Activated CD4-positive, alpha-beta T cell treated with anti-CD3 and anti-CD28 coated beads for 36 hours (primary cell): ENCODE measurements around the gene FYB1. TPM values are rescaled to one million over a fixed set of nuclear protein-coding genes. Genes with fewer than 3 reads are reported as not detected.
"Not testable (repeated sequence)": the region's sequence is repeated elsewhere in the genome, so short reads cannot be mapped to it uniquely, and the experiment has no call there.

Source experiments
- ATAC-seq: fragments of 200-7000 bp; cut with Tn5 transposase; one replicate; pipeline ENCODE4 v1.10.0; 2021; ENCODE audit warnings: mild to moderate bottlenecking, moderate library complexity
- CTCF ChIA-PET: fragments of 350-600 bp; sonication (Branson Sonifier 250); formaldehyde crosslinking; loops from one replicate; lab custom pipeline; 2021; ENCODE audit warnings: antibody characterized with exemption; lab: Charles Lee
- POLR2A ChIA-PET: fragments of 350-600 bp; sonication (Branson Sonifier 250); formaldehyde crosslinking; loops from one replicate; lab custom pipeline; 2021; ENCODE audit warnings: antibody characterized with exemption, inconsistent platforms; lab: Charles Lee
- DNase-seq: peaks from one replicate; pipeline ENCODE4 v3.0.0-alpha.2; 2020
- H3K27ac Mint-ChIP-seq: one replicate; pipeline ENCODE4 v1.8.0; 2021; ENCODE audit warnings: mixed read lengths
- H3K27me3 Mint-ChIP-seq: one replicate; pipeline ENCODE4 v1.8.0; 2021; ENCODE audit warnings: mixed read lengths
- H3K36me3 Mint-ChIP-seq: one replicate; pipeline ENCODE4 v1.8.0; 2021; ENCODE audit warnings: low read depth, mixed read lengths
- H3K4me1 Mint-ChIP-seq: one replicate; pipeline ENCODE4 v1.8.0; 2021; ENCODE audit warnings: mixed read lengths
- H3K4me3 Mint-ChIP-seq: one replicate; pipeline ENCODE4 v1.8.0; 2021; ENCODE audit warnings: mild to moderate bottlenecking, moderate library complexity, mixed read lengths
- H3K9me3 Mint-ChIP-seq: one replicate; pipeline ENCODE4 v1.8.0; 2021; ENCODE audit warnings: low read depth, mixed read lengths
- intact Hi-C, 2 experiments: fragments of 100-400 bp; cut with DNase I in 1 of 2; cut with micrococcal nuclease in 1 of 2; formaldehyde crosslinking; loops; one replicate each; pipeline versions ENCODE4 v1.14.2 to v1.15.1; 2022 to 2024; cut with DNase I, micrococcal nuclease
- total RNA-seq, 2 experiments: library from RNA; stranded (reverse); gene quantifications; one replicate each; pipeline ENCODE4 v1.2.3, GENCODE V29; 2021

The FYB1 gene
- total RNA-seq, 2 experiments from 2014 or later = 109 to 171 TPM

DNA sequence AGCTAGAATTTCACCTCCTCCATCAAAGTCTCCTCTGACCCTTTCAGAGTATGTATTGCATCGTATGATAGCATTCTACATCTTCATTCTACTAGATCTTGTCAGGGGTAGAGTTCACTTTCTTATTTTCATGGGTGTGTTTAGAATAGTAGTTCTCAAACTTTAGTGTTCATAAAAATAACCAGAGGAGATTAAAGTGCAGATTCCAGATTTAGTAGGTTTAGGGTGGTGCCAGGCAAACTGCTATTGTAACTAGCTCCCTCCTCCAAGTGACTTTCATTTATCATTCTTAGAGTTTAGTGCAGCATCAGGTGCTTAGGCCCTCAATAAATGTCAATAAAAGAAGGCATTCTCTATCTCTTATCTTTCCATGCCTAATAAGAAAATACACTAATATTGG is 7.2 kb upstream of the FYB1 start:
- Mint-ChIP-seq H3K4me3 (peak overlapping the region; percentile 16), H3K27me3 (no peaks in the 10 kb centered on the region), H3K27ac (peak overlapping the region; percentile 74), H3K4me1 (peaks cover 34% of the 10 kb centered on the region), H3K9me3 (no peaks in the 10 kb centered on the region), H3K36me3 (no peaks in the 10 kb centered on the region)
- no peak for DNase-seq
- intact Hi-C loops = no loop called here
- POLR2A ChIA-PET = interaction anchor here (1.1 kb wide), 1 partner anchor 9 kb away, joined by 3 read pairs; no protein-coding TSS in a partner anchor
- no peak for ATAC-seq
- CTCF ChIA-PET = interaction anchor here (0.6 to 2.4 kb wide), 4 partner anchors 9 to 108 kb away, joined by 3 to 30 read pairs (median 3); no protein-coding TSS in a partner anchor

DNA sequence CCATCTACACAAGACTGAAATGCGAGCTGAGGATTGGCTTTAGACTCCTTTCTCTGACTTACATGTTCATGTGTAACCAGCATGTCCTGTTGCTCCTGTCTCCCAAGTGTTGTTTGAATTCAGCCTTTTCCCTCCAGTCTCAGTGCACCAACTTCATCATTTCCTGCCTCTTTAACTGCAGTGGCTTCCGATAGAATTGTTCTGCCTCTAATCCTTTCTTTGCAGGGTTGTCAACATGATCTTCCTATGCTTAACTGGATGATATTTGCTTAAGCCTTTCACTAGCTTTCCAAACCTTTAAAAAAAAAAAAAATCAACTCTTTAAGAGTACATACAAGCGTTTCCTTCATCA is 6.7 kb upstream of the FYB1 start:
- CTCF ChIA-PET = interaction anchor here (0.6 to 2.4 kb wide), 3 partner anchors 8 to 57 kb away, joined by 3 to 30 read pairs (median 3); no protein-coding TSS in a partner anchor
- H3K27me3 Mint-ChIP-seq = no peaks in the 10 kb centered on the region
- peak overlapping the region; percentile 74 for H3K27ac Mint-ChIP-seq
- peaks cover 34% of the 10 kb centered on the region for H3K4me1 Mint-ChIP-seq
- DNase-seq = no peak
- peak overlapping the region; percentile 16 for H3K4me3 Mint-ChIP-seq
- intact Hi-C loops = no loop called here
- no peaks in the 10 kb centered on the region for H3K36me3 Mint-ChIP-seq
- no peaks in the 10 kb centered on the region for H3K9me3 Mint-ChIP-seq
- no peak for ATAC-seq
- POLR2A ChIA-PET = no interaction called here

- DNase-seq (no peak), ATAC-seq (no peak)
- Mint-ChIP-seq H3K4me3 (peak overlapping the region; percentile 16), H3K27me3 (no peaks in the 10 kb centered on the region), H3K9me3 (no peaks in the 10 kb centered on the region), H3K36me3 (no peaks in the 10 kb centered on the region), H3K27ac (peak overlapping the region; percentile 74), H3K4me1 (peaks cover 39% of the 10 kb centered on the region)
- intact Hi-C loops = no loop called here
- POLR2A ChIA-PET = no interaction called here
- CTCF ChIA-PET = interaction anchor here (0.9 to 2.4 kb wide), 3 partner anchors 8 to 57 kb away, joined by 3 to 30 read pairs (median 9); no protein-coding TSS in a partner anchor
Measured at GRCh38 chr5:39225405-39226099, 6.2 kb upstream of the FYB1 start.

DNA sequence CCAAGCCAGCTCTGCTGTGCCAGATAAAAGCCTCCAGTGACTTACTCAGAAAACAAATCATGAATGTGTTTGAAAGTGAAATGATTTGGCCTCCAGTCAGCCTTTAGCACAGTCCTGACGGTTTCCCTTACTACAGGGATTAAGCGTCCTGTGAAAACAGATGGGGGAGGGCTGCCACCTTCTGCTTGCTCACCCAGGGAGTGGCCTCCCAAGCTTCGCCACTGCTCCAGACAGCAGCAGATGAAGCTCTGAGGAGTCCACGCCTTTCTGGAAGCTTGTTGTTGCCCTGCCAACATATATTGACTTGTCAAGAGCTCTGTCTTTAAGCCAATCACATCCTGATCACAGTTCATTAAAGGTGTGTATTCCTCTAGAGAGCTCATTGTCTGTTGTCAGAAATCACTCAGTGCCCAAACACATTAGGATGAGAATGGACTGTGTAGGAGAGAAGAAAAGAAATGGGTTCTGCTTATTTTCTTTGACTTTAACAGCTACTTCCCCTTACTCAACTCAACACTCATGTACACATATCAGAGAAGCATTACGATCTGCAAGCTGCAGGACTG is 4.9 kb upstream of the FYB1 start:
- Mint-ChIP-seq H3K36me3 (no peaks in the 10 kb centered on the region), H3K4me3 (no peak overlapping the region), H3K4me1 (peaks cover 52% of the 10 kb centered on the region), H3K27ac (no peak overlapping the region), H3K9me3 (no peaks in the 10 kb centered on the region), H3K27me3 (no peaks in the 10 kb centered on the region)
- ATAC-seq (peak; percentile 72), DNase-seq (peak; percentile 50)
- ChIA-PET POLR2A (no interaction called here), CTCF (interaction anchor here (0.6 to 1.9 kb wide), 5 partner anchors 8 to 324 kb away, joined by 3 to 9 read pairs (median 5); no protein-coding TSS in a partner anchor)
- intact Hi-C loops = no loop called here

- Mint-ChIP-seq H3K27me3 (no peaks in the 10 kb centered on the region), H3K4me3 (no peak overlapping the region), H3K9me3 (no peaks in the 10 kb centered on the region), H3K4me1 (peaks cover 58% of the 10 kb centered on the region), H3K36me3 (no peaks in the 10 kb centered on the region), H3K27ac (no peak overlapping the region)
- no peak for DNase-seq
- ATAC-seq = no peak
- CTCF ChIA-PET = interaction anchor here (0.9 to 8.1 kb wide), 5 partner anchors 7 to 155 kb away, joined by 3 to 104 read pairs (median 9); no protein-coding TSS in a partner anchor
- intact Hi-C loops = no loop called here
- POLR2A ChIA-PET = no interaction called here
Measured at GRCh38 chr5:39223565-39224156, 4.3 kb upstream of the FYB1 start.

GRCh38 chr5:39221671-39222070 is 2.3 kb upstream of the FYB1 start:
- H3K27ac Mint-ChIP-seq, H3K27me3 Mint-ChIP-seq, DNase-seq, H3K4me3 Mint-ChIP-seq, H3K36me3 Mint-ChIP-seq, ATAC-seq, H3K9me3 Mint-ChIP-seq, POLR2A ChIA-PET: not testable (repeated sequence)
- peaks cover 74% of the 10 kb centered on the region for H3K4me1 Mint-ChIP-seq
- CTCF ChIA-PET = interaction anchor here (0.7 to 8.1 kb wide), 8 partner anchors 10 to 154 kb away, joined by 3 to 104 read pairs (median 3); no protein-coding TSS in a partner anchor
- intact Hi-C loops = loop anchor here in 1 of 2 experiments (1.0 kb wide), 1 partner anchor 35 kb away; no protein-coding TSS in a partner anchor

GRCh38 chr5:39220280-39221030 is 1.1 kb upstream of the FYB1 start:
- Mint-ChIP-seq H3K4me3 (no peak overlapping the region), H3K27ac (peak overlapping the region; percentile 60), H3K27me3 (no peaks in the 10 kb centered on the region), H3K36me3 (no peaks in the 10 kb centered on the region), H3K4me1 (peaks cover 73% of the 10 kb centered on the region), H3K9me3 (no peaks in the 10 kb centered on the region)
- ATAC-seq (no peak), DNase-seq (no peak)
- CTCF ChIA-PET = interaction anchor here (0.7 to 8.1 kb wide), 8 partner anchors 11 to 155 kb away, joined by 3 to 165 read pairs (median 4); no protein-coding TSS in a partner anchor
- intact Hi-C loops = loop anchor here in 1 of 2 experiments (1.0 kb wide), 1 partner anchor 36 kb away; no protein-coding TSS in a partner anchor
- POLR2A ChIA-PET = no interaction called here

DNA sequence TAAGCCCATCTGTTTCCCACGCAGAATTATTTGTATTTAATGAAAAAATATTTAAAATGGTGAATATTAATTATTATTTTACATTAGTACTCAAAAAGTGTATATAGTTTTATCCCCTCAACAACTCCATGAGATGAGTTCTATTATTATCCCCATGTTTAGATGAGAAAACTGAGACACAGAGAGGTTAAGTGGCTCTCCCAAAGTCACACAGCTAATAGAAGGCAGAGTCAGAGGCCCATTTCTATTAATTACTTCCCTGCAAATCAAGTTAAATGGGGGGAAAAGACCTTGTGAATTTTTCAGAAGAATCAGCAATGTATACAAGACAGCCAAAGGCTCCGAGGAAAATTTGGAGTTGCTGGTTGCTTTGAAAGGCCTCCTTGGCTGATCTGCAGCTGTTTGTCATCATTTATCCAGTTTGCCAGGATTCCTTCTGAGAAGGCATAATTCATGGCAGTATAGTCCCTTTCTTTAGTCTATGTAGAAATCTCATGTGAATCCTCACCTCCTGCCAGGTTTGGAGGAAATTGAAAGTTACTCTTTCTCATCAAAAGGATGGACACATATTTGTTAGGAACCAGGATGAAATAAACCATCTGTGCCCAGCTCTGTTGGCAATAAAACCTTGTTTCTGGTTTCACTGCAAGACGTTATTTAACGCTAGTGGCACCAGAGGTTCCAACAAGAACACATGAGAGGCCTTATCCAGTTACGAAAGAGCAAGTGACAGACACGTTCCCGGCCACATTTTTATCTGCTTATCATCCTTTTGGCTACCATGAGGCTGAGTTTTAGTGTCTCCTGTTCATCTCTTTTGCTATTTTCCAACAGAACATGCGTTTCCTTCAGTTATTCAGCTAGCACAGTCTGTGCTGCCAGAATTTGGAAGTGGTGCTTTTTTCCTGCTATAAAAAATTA is 621 bp downstream of the FYB1 start:
- Mint-ChIP-seq H3K4me1 (peaks cover 79% of the 10 kb centered on the region), H3K9me3 (no peaks in the 10 kb centered on the region), H3K36me3 (no peaks in the 10 kb centered on the region), H3K4me3 (peak overlapping the region; percentile 77), H3K27me3 (no peaks in the 10 kb centered on the region), H3K27ac (peak overlapping the region; percentile 97)
- POLR2A ChIA-PET = interaction anchor here (0.6 to 2.3 kb wide), 4 partner anchors 8 to 64 kb away, joined by 3 to 18 read pairs (median 4); no protein-coding TSS in a partner anchor
- CTCF ChIA-PET = interaction anchor here (0.6 to 8.1 kb wide), 41 partner anchors 8 to 329 kb away, joined by 3 to 165 read pairs (median 7); no protein-coding TSS in a partner anchor
- no peak for DNase-seq
- no peak for ATAC-seq
- intact Hi-C loops = loop anchor here (1.0 to 5.0 kb wide), 3 partner anchors 154 to 329 kb away; no protein-coding TSS in a partner anchor

GRCh38 chr5:39217365-39218281 is 1.7 kb downstream of the FYB1 start:
- ATAC-seq (peak; percentile 74), DNase-seq (peak; percentile 87)
- H3K9me3 Mint-ChIP-seq = no peaks in the 10 kb centered on the region
- H3K4me3 Mint-ChIP-seq = peak overlapping the region; percentile 77
- peaks cover 86% of the 10 kb centered on the region for H3K4me1 Mint-ChIP-seq
- ChIA-PET POLR2A (interaction anchor here (0.6 to 2.3 kb wide), 11 partner anchors 9 to 1843 kb away, joined by 3 to 18 read pairs (median 3); partner anchors contain the start of gene DAB2), CTCF (interaction anchor here (0.5 to 8.1 kb wide), 72 partner anchors 7 to 367 kb away, joined by 3 to 165 read pairs (median 5); no protein-coding TSS in a partner anchor)
- H3K36me3 Mint-ChIP-seq = no peaks in the 10 kb centered on the region
- intact Hi-C loops = loop anchor here (1.0 to 5.0 kb wide), 11 partner anchors 13 to 330 kb away; no protein-coding TSS in a partner anchor
- no peaks in the 10 kb centered on the region for H3K27me3 Mint-ChIP-seq
- peak overlapping the region; percentile 97 for H3K27ac Mint-ChIP-seq
